ENCODE measurements around the gene NTRK1.

DNA sequence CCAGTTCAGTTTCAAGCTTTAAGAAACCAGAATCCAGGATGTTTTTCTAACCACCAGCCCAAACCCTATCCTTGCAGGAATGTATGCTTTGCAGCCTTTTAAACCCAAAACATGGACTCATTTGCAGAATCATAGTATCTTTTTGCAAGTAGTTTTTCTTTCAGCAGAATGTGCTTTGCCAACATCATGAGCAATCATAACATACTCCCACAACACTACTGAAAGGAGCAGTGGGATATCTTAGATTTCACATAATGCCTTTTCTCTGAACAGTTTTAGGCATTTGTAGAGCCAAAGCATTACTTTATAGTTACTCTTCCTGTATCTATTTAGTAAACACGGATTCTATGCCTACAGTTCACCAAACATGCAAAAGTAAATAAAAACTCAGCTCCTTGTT, 34.0 kb upstream of the NTRK1 start:
- TF ChIP-seq, protein P1, sequence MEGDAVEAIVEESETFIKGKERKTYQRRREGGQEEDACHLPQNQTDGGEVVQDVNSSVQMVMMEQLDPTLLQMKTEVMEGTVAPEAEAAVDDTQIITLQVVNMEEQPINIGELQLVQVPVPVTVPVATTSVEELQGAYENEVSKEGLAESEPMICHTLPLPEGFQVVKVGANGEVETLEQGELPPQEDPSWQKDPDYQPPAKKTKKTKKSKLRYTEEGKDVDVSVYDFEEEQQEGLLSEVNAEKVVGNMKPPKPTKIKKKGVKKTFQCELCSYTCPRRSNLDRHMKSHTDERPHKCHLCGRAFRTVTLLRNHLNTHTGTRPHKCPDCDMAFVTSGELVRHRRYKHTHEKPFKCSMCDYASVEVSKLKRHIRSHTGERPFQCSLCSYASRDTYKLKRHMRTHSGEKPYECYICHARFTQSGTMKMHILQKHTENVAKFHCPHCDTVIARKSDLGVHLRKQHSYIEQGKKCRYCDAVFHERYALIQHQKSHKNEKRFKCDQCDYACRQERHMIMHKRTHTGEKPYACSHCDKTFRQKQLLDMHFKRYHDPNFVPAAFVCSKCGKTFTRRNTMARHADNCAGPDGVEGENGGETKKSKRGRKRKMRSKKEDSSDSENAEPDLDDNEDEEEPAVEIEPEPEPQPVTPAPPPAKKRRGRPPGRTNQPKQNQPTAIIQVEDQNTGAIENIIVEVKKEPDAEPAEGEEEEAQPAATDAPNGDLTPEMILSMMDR (conservative IDR thresholded peaks at IDR 0.05) = no peak
- TF ChIP-seq EZH2 (IDR thresholded peaks at IDR 0.05; ENCODE audit: low read depth) = no peak

All from PC-9 (cell line).